Measurements from ENCODE around the gene ADK. TPM values are rescaled to one million over a fixed set of nuclear protein-coding genes. Genes with fewer than 3 reads are reported as not detected.
A peak's percentile ranks its signal among the peaks of the same experiment; 100 is the strongest.

The ADK gene
- total RNA-seq, 1 donor from 2014 or later = 28.5 TPM

GRCh38 chr10:74223755-74224529 is 72.9 kb downstream of the ADK start:
- Mint-ChIP-seq H3K27ac (no peak overlapping the region), H3K27me3 (no peaks in the 10 kb centered on the region), H3K9me3 (no peaks in the 10 kb centered on the region), H3K4me3 (no peak overlapping the region), H3K36me3 (peaks cover 4% of the 10 kb centered on the region), H3K4me1 (ENCODE audit: unreplicated experiment) (no peaks in the 10 kb centered on the region)
- DNase-seq (ENCODE audit: extremely low spot score, unreplicated experiment) = no peak
- no peak for TF ChIP-seq CTCF (conservative IDR thresholded peaks at IDR 0.05)

DNA sequence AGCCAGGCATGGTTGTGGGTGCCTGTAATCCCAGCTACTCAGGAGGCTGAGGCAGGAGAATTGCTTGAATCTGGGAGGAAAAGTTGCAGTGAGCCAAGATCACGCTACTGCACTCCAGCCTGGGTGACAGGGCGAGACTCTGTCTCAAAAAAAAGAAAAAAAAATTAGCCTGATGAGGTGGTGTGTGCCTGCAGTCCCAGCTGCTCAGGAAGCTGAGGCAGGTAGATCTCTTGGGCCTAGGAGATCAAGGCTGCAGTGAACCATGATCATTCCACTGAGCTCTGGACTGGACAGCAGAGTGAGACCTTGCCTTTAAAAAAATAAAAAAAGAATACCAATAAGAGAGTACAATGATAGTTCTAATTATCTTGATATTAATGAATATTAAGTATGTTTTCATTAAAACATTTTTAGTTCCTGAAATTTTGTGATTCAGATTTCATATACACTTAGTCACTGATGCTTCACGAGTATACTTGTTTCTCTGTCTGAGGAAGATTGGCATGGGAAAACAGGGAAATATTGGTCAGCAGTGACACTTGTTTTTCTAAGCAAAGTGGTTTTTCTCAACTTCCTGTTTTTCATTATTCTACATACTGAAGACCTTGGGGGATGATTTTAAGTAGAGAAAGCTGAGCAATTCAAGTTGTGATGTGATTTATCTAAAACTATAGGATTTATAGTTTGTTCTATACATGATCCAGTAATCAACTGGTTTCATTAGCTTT is 76.8 kb downstream of the ADK start:
- Mint-ChIP-seq H3K4me3 (no peak overlapping the region), H3K27ac (no peak overlapping the region), H3K9me3 (no peaks in the 10 kb centered on the region), H3K27me3 (no peaks in the 10 kb centered on the region), H3K4me1 (ENCODE audit: unreplicated experiment) (no peaks in the 10 kb centered on the region), H3K36me3 (peaks cover 7% of the 10 kb centered on the region)
- DNase-seq (ENCODE audit: extremely low spot score, unreplicated experiment) = no peak
- TF ChIP-seq CTCF (conservative IDR thresholded peaks at IDR 0.05) = no peak

GRCh38 chr10:74231375-74231774 is 80.4 kb downstream of the ADK start:
- no peak for TF ChIP-seq CTCF (conservative IDR thresholded peaks at IDR 0.05)
- peaks cover 4% of the 10 kb centered on the region for H3K36me3 Mint-ChIP-seq
- no peaks in the 10 kb centered on the region for H3K27me3 Mint-ChIP-seq
- H3K4me1 Mint-ChIP-seq (ENCODE audit: unreplicated experiment) = peaks cover 5% of the 10 kb centered on the region
- H3K9me3 Mint-ChIP-seq = no peaks in the 10 kb centered on the region
- no peak overlapping the region for H3K27ac Mint-ChIP-seq
- no peak overlapping the region for H3K4me3 Mint-ChIP-seq
- no peak for DNase-seq (ENCODE audit: extremely low spot score, unreplicated experiment)

- H3K36me3 Mint-ChIP-seq = peaks cover 4% of the 10 kb centered on the region
- H3K27me3 Mint-ChIP-seq = no peaks in the 10 kb centered on the region
- no peak overlapping the region for H3K27ac Mint-ChIP-seq
- H3K9me3 Mint-ChIP-seq = no peaks in the 10 kb centered on the region
- no peak for DNase-seq (ENCODE audit: extremely low spot score, unreplicated experiment)
- H3K4me3 Mint-ChIP-seq = no peak overlapping the region
- no peak for TF ChIP-seq CTCF (conservative IDR thresholded peaks at IDR 0.05)
- peaks cover 9% of the 10 kb centered on the region for H3K4me1 Mint-ChIP-seq (ENCODE audit: unreplicated experiment)
Measured at GRCh38 chr10:74233281-74233680, 82.3 kb downstream of the ADK start.

DNA sequence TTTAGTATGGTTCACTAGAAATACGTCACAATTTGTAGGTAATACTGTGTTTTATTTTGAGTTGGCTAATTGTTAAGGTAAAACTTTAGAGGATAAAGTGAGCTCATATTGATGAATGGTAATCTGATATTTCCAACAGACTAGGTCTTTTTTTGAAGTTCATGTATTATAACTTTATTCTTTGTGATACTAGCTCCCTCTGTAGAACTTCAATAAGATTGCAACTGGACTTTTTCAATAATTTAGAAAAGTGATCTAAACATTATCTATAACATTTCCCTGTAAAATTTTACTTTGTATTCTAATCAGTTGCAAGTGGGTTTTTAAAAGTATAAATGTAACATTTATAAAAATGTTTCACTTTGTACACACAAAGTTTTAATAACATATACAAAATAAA is 83.5 kb downstream of the ADK start:
- Mint-ChIP-seq H3K27me3 (no peaks in the 10 kb centered on the region), H3K4me1 (ENCODE audit: unreplicated experiment) (peaks cover 9% of the 10 kb centered on the region), H3K9me3 (no peaks in the 10 kb centered on the region), H3K4me3 (no peak overlapping the region), H3K27ac (no peak overlapping the region), H3K36me3 (no peaks in the 10 kb centered on the region)
- no peak for DNase-seq (ENCODE audit: extremely low spot score, unreplicated experiment)
- peak; percentile 58 for TF ChIP-seq CTCF (conservative IDR thresholded peaks at IDR 0.05)
